NCI-H1694 treated with DMSO at 0.1 percent for 48 hours (cell line): ENCODE measurements around the gene LRMDA.

ENCODE experiments used
- DNase-seq: peaks from one replicate; lab custom pipeline; 2025; lab: John Stamatoyannopoulos, UW

The LRMDA gene

GRCh38 chr10:76209135-76209534, 777.7 kb downstream of the LRMDA start:
- DNase-seq: no peak

DNA sequence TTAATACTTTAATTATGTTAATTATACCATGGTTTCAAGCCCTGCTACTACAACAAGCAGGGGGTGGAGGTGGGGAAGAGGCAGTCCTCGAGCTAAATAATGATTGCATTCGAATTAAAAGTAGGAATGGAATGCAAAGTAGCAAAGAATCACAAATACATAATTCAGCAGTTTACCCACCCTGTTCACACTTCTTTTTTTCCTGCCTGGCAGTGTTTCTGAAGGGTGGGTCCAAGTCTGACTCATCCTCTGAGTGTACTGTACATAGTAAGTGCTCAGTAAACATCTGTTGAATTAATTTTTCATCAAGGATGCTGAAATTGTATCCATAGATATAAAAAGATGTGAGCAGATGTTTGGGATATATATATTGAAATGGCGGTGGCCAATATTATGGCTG, 778.8 kb downstream of the LRMDA start:
- no peak for DNase-seq

DNA sequence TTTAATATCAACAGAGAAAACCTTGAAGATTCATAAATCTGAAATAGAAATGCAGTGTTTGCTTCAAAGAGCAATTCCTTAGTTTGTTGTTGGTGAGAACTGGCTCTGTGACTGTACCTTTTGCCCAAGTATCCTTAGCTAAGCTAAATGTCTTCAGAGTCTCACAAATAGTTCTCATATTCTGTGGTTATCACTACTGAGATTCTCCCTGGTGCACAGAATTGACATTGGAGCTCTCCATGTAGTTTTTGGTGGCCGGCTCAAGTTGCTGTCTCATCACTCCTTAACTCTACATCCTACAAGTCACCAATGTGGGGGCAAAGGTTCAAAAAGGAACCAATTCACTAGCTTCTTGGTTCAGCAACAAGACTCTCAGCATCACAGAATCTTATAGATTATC, 780.3 kb downstream of the LRMDA start:
- no peak for DNase-seq

- DNase-seq: no peak
Measured at GRCh38 chr10:76213876-76214275, 782.5 kb downstream of the LRMDA start.

GRCh38 chr10:76218035-76218434, 786.6 kb downstream of the LRMDA start:
- no peak for DNase-seq

- no peak for DNase-seq
Measured at GRCh38 chr10:76229341-76229740, 797.9 kb downstream of the LRMDA start.

DNA sequence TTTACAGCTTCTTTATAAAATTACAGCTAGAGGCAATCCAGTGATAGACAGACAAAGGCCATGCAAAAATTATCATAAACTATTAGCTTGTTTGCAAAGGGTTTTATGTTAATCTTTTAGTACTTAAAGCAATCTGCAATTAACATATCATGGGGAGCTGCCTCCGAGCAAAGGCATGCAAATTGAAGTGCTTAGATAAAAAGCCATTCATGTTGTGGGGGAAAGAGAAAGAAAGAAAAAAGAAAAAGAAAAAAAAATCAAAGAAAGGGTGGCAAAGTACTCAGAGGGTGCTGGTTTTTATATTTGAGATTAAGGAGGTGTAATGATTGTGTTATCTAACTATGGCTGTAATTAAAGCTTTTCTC, 799.5 kb downstream of the LRMDA start:
- no peak for DNase-seq

DNA sequence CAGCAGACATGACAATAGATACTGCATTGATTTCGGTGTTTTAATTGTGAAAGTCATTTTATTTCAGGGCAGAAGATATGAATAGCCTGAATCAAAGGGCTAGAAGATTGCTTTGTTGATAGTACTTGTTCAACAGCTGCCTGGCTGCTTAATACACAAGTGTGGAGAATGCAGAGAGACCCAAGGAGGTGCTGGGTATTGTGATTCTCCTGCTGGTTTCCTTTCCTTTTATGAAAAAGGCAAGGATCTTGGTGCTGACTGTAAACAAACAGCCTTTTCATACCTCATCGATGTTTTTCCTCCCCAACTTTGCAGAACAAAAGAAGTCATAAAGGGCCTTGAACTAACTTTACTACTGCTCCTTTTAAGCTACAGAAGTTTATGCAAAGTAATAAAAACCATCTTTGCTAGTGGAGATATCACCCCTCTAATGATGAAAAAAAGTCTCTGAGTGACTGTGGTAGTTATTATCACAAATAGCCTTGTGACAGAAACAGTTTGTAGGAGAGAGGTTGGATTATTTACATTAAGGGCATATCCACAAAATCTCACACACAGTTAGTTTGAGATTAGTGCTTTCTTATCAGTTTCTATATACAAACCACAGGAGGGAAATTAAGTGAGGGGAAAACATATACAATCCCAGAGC, 800.0 kb downstream of the LRMDA start:
- DNase-seq: no peak

GRCh38 chr10:76234499-76235226, 803.2 kb downstream of the LRMDA start:
- no peak for DNase-seq

DNA sequence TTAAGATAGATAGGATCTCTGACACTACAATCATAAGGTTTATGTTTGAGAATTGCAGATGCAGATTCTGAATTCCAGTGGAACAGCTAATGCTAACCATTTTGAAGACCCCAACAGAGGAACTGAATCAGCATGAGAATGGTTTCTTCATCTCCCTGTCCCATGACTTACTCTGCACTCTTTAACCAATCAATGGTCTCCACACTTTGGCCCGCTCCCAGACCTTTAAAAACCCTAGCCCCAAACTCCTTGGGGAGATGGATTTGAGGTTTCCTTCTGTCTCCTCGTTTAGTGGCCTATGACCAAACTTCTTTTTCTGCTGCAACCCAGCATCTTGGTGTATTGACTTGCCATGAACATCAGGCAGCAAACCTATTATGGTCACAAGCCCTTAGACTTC, 804.9 kb downstream of the LRMDA start:
- no peak for DNase-seq

DNA sequence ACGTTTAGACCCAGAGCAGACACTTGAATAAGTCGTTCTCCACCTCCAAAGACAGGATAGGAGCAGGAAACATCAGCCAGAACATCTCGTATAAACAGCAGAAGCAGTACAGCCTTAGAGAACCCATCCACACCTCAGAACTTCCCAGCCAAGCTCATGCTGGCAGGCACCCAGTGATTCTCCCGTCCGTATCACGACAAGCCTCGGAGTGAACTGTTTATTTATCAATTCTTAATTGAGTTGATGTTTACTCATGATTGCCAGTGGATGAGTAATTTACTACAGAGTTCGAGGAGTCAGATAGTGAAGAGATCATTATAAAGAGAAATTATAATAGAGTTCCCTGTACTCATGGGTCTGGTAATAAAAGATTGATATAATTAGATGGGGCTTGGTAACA, 811.5 kb downstream of the LRMDA start:
- DNase-seq: no peak

GRCh38 chr10:76244061-76244686, 812.8 kb downstream of the LRMDA start:
- no peak for DNase-seq

DNA sequence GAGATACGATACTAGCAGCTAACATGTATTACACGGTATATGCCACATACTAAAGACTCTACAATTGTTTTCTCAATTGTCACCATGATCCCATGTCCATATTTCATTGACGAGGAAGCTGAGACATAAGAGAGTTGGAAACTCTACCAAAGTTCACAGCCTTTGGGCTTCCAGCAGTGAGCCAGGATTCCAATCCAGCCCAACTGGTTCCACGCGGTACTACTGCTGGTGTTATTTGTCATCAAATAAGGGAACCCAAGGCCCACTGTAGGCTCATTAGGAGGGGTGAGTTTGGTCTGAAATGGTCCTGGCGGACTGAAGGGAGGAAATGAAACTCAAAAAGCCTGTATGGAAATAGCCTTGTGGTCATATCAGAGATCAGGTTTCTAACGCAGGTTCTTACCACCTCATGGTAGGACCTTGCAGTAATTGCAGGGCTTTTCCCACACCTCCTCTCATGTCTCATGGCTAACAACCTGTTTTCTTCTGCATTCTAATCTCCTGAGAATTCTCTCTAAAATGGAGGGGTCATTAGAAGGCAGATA, 814.6 kb downstream of the LRMDA start:
- DNase-seq: no peak

DNA sequence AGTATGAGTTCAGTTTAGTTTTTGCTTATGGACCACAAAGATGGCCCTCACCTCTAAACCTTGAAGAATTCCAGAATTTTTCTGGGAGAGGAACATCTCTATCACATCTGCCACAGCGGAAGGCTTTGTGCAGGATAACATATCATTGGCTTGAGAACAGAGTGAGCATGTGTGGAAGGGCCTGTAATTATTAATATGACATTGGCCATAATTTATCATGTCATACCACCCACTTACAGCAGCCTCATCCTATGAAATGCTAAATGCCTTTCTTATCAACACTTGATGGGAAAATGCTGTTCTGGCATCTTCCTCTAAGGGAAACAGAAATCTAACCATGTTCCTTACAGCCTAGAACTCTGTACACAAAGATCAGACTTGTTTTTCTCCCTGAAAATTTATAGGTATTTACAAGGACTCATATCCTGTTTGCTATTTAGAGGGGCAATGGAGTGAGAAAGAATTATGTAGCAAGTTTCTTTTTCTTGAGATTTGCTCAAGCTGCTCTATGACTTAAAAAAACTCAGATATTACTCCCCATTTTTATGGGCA, 817.3 kb downstream of the LRMDA start:
- no peak for DNase-seq

DNA sequence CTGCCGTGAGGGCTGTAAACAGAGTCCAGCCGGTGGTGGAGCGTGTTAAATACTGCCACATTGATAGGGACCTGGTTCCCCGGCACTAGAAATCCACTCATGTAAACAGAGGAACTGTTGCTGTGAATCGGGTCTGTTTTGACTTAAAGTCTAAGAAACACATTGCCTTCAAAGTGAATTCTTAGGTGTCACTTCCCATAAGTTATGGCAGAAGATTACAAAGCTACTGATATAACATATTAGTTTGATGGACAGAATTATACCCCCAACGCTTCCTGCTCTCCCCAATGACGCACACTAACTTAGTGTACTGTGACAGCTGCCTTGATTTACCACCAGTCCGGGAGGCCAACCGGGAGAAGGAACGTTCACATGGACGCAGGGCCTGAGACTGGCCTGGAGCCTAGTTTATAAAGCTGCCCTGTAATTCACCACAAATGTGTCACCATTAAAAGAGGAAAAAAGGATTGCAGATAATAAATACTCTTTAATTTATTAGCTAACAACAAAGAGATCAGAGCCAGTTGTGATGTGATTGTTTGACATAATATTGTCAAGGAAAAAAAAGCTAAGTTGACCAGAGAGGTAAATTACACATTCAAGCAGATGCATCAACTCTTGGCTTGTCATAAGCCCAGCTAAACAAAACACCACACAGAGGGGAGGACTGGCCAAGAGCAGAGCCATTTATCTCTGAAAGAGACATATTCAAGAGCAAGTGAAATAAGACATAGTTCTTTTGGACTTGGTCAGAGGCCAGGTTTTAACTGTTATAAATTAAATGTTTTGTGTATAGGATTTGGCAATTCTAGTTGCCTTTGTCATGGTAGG, 820.6 kb downstream of the LRMDA start:
- no peak for DNase-seq

DNA sequence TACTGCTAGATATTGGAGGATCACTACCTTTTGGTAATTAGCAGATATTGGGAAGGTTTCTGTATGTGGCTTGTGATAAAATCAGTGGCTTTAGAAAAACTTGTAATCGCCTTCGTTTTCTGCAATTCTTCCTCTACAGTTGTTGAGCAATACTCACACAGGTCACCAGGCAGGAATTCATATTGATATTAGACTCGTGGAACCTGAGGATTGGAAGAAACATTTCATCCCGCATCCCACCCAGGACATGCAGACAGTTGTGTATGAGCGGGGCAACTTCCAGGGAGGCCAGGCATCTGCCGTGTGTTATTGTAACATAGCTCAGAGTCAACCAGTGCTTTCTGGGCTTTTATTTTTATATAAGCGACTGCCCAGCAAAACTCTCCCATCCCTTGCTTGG, 821.3 kb downstream of the LRMDA start:
- no peak for DNase-seq

- DNase-seq: no peak
Measured at GRCh38 chr10:76255241-76255640, 823.8 kb downstream of the LRMDA start.

GRCh38 chr10:76257816-76258215, 826.4 kb downstream of the LRMDA start:
- DNase-seq: no peak

- no peak for DNase-seq
Measured at GRCh38 chr10:76265441-76266113, 834.2 kb downstream of the LRMDA start.

DNA sequence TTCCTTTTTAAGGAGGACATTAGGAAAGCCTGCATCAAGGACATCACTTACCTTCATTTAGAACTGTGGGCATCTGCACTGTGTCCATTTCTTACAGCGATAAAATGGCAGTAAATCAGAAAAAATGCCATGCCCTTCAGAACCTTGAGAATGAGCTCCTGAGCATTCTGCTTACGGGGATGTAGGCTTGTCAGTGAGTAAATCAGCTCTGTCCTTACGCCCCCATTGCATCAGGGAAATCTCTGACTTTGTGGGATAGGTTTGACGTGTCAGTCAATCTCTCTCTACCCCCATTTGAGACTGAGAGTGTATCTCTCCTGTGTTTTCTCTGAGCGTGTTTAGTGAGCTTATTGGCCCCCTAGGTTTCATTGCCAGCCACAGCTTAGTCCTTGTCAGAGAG, 837.1 kb downstream of the LRMDA start:
- no peak for DNase-seq

DNA sequence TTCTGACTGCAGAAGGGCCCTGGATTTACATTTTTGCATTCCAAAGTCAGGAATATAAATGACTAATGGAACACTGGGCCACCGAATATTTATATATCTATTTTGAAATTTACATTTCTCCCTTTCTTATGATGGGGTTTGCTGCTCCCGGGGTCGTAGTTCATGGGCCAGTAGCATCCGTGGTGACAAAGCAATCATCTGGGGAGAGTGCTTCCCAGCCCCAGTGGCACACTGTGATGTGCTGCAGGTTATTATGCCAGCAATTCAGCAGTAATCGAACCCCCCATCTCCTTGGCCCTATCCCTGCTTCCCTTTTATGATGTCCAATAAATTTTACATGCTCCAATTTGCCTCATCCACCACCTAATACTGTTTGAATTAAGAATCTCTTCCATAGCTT, 837.5 kb downstream of the LRMDA start:
- DNase-seq: no peak
